Loucy (cell line): ENCODE results near the gene CA5A.

Experiments
- H2AFZ ChIP-seq: fragments of 200-600 bp; sonication (generic); 2 replicates; pipeline ENCODE4 v1.6.0; 2016; ENCODE audit warnings: antibody characterized with exemption, mild to moderate bottlenecking, low read length, moderate library complexity
- H3F3A ChIP-seq: fragments of 200-600 bp; 2 replicates; pipeline ENCODE4 v1.6.0; 2016; ENCODE audit warnings: antibody characterized with exemption, low read depth, mild to moderate bottlenecking
- H3K27me3 ChIP-seq: fragments of 200-600 bp; sonication (generic); 2 replicates; pipeline ENCODE4 v1.6.1; 2014; ENCODE audit warnings: low read length, mild to moderate bottlenecking; ENCODE audit not compliant: insufficient read depth, poor library complexity, severe bottlenecking
- H3K36me3 ChIP-seq: fragments of 200-600 bp; sonication (generic); 2 replicates; pipeline ENCODE4 v1.6.1; 2016; ENCODE audit warnings: low read length; ENCODE audit not compliant: insufficient read depth
- H3K4me1 ChIP-seq: fragments of 200-600 bp; sonication (generic); 2 replicates; pipeline ENCODE4 v1.5.1; 2014; ENCODE audit warnings: low read length, mild to moderate bottlenecking; ENCODE audit not compliant: insufficient read depth, poor library complexity, severe bottlenecking
- H3K4me2 ChIP-seq: fragments of 200-600 bp; sonication (generic); 2 replicates; pipeline ENCODE4 v1.6.0; 2014; ENCODE audit warnings: antibody characterized with exemption, low read length, low read depth, mild to moderate bottlenecking; ENCODE audit not compliant: poor library complexity, severe bottlenecking
- H3K4me3 ChIP-seq: fragments of 200-600 bp; sonication (generic); 2 replicates; pipeline ENCODE4 v1.5.1; 2014; ENCODE audit warnings: low read length, mild to moderate bottlenecking, mixed read lengths; ENCODE audit not compliant: poor library complexity, severe bottlenecking
- H3K79me2 ChIP-seq: fragments of 200-600 bp; sonication (generic); 2 replicates; pipeline ENCODE4 v1.6.1; 2014; ENCODE audit warnings: low read length; ENCODE audit not compliant: insufficient read depth
- H3K9ac ChIP-seq: fragments of 200-600 bp; sonication (generic); 2 replicates; pipeline ENCODE4 v1.6.0; 2014; ENCODE audit warnings: mild to moderate bottlenecking, low read depth, low read length, moderate library complexity; ENCODE audit not compliant: poor library complexity, severe bottlenecking
- H3K9me2 ChIP-seq: fragments of 200-600 bp; sonication (generic); replicated peaks from 2 replicates; pipeline ENCODE4 v1.6.1; 2016; ENCODE audit warnings: low read depth, low read length, mixed read lengths
- H3K9me3 ChIP-seq: fragments of 200-600 bp; sonication (generic); 2 replicates; pipeline ENCODE4 v1.6.1; 2014; ENCODE audit warnings: mild to moderate bottlenecking, antibody characterized with exemption, low read length, low read depth; ENCODE audit not compliant: insufficient read depth
- H4K20me1 ChIP-seq: fragments of 200-600 bp; sonication (generic); 2 replicates; pipeline ENCODE4 v1.6.0; 2014; ENCODE audit warnings: antibody characterized with exemption, low read length, mild to moderate bottlenecking; ENCODE audit not compliant: insufficient read depth, poor library complexity, severe bottlenecking
- EZH2phosphoT487 ChIP-seq: fragments of 200-600 bp; IDR thresholded peaks from 2 replicates; pipeline ENCODE4 v1.6.1; 2018; ENCODE audit warnings: antibody characterized with exemption, mild to moderate bottlenecking, moderate library complexity, borderline replicate concordance
- TF ChIP-seq, protein P1 (sequence below): fragments of 200-600 bp; sonication (generic); conservative IDR thresholded peaks from 2 replicates; pipeline ENCODE4 v1.5.1; 2014; ENCODE audit warnings: mild to moderate bottlenecking, antibody characterized with exemption, low read length

Gene CA5A

DNA sequence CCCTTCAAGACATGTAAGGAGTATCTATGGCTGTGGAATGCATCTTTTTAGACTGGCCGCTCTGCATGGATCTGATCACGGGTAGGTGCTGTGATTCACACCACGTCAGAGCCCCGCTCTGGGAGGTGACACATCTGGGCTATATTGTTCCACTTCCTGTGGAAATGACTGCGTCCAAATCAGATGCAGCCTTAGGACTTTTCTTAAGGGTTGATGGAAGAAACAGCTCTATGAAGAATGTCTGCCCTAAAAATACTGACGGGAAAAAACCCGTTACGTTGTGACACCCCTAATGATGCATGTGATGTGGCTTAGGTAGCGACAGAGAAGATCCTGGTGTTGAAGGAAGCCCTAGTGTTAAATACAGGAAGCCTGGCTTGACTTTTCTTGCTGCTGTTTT lies 27.1 kb upstream of the CA5A start:
- Histone ChIP-seq H3K27me3 (no peaks in the 10 kb centered on the region), H3K9me3 (no peaks in the 10 kb centered on the region), H3K36me3 (no peaks in the 10 kb centered on the region), H2AFZ (no peak overlapping the region), H3K79me2 (peaks cover 80% of the 10 kb centered on the region), H4K20me1 (no peaks in the 10 kb centered on the region), H3K4me1 (peaks cover 31% of the 10 kb centered on the region), H3K9me2 (no peaks in the 10 kb centered on the region), H3K4me2 (peak overlapping the region; percentile 66), H3K9ac (peak overlapping the region; percentile 52), H3F3A (peaks cover 2% of the 10 kb centered on the region; the same call in 1 of the 2 replicates), H3K4me3 (peak overlapping the region; percentile 57)
- TF ChIP-seq EZH2phosphoT487 = no peak
- TF ChIP-seq, protein P1, sequence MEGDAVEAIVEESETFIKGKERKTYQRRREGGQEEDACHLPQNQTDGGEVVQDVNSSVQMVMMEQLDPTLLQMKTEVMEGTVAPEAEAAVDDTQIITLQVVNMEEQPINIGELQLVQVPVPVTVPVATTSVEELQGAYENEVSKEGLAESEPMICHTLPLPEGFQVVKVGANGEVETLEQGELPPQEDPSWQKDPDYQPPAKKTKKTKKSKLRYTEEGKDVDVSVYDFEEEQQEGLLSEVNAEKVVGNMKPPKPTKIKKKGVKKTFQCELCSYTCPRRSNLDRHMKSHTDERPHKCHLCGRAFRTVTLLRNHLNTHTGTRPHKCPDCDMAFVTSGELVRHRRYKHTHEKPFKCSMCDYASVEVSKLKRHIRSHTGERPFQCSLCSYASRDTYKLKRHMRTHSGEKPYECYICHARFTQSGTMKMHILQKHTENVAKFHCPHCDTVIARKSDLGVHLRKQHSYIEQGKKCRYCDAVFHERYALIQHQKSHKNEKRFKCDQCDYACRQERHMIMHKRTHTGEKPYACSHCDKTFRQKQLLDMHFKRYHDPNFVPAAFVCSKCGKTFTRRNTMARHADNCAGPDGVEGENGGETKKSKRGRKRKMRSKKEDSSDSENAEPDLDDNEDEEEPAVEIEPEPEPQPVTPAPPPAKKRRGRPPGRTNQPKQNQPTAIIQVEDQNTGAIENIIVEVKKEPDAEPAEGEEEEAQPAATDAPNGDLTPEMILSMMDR = no peak

DNA sequence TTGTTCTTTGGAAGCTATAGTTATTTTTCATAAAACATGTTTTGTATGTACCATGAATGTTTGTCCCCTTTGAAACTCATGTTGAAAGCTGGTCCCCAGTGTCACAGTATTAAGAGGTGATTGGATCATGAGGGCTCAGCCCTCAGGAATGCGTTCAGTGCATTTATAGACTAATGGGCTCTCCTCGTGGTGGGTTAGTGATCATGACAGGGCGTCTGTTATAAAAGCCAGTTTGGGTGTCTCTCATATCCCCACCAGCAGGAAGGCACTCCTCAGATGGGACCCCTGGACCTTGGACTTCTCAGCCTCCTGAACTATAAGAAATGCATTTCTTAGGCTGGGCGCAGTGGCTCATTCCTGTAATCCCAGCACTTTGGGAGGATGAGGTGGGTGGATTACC lies 25.3 kb upstream of the CA5A start:
- Histone ChIP-seq H3F3A (peaks cover 2% of the 10 kb centered on the region; the same call in 1 of the 2 replicates), H3K27me3 (no peaks in the 10 kb centered on the region), H2AFZ (no peak overlapping the region), H3K36me3 (no peaks in the 10 kb centered on the region), H3K4me3 (no peak overlapping the region), H3K4me2 (no peak overlapping the region), H3K4me1 (peaks cover 35% of the 10 kb centered on the region), H3K9me3 (no peaks in the 10 kb centered on the region), H3K9me2 (no peaks in the 10 kb centered on the region), H3K9ac (no peak overlapping the region), H3K79me2 (peaks cover 85% of the 10 kb centered on the region), H4K20me1 (no peaks in the 10 kb centered on the region)
- no peak for TF ChIP-seq EZH2phosphoT487
- TF ChIP-seq, protein P1 = no peak

DNA sequence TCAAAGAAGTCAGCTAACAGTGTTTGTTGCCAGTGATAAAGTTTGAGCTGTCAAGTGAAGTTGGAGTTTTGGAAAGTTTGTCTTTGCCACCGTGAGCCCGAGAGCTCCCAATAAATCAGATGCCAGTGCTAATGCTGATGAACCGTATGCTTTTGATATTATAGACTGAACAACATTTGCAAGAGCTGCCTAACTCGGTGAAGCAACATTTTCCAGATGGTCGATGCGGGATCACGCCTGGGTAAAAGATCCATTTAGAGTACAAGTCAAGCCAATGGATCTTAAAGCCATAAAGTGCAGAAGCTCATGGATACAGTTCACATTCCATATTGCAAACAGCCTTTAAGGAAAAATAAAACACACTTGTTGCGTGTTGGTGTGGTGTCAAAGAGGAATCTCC lies 24.5 kb upstream of the CA5A start:
- Histone ChIP-seq H3K9ac (no peak overlapping the region), H3K79me2 (peaks cover 85% of the 10 kb centered on the region), H3K9me2 (no peaks in the 10 kb centered on the region), H3K27me3 (no peaks in the 10 kb centered on the region), H3K9me3 (no peaks in the 10 kb centered on the region), H3K36me3 (no peaks in the 10 kb centered on the region), H3K4me1 (peaks cover 43% of the 10 kb centered on the region), H2AFZ (no peak overlapping the region), H4K20me1 (no peaks in the 10 kb centered on the region), H3K4me3 (no peak overlapping the region), H3F3A (peaks cover 2% of the 10 kb centered on the region; the same call in 1 of the 2 replicates), H3K4me2 (no peak overlapping the region)
- TF ChIP-seq, protein P1 = no peak
- TF ChIP-seq EZH2phosphoT487 = no peak
